ENCODE results near the gene PRPF19. TPM values are rescaled to one million over a fixed set of nuclear protein-coding genes. Genes with fewer than 3 reads are reported as not detected.

PRPF19 gene
- total and polyA plus RNA-seq, 3 donors from 2014 or later, result 71.6 to 109 (median 79.8) TPM

- no peaks in the 10 kb centered on the region for H3K27me3 ChIP-seq
- DNase-seq, result no peak
- no peaks in the 10 kb centered on the region for H3K4me1 ChIP-seq
- no peak overlapping the region for H3K27ac ChIP-seq
- intact Hi-C loops (cut with DNase I; ENCODE audit: low total_unique reads), result no loop called here
- no peaks in the 10 kb centered on the region for H3K36me3 ChIP-seq (ENCODE audit: low read depth, missing control alignments)
- H3K9me3 ChIP-seq, result no peaks in the 10 kb centered on the region
- peak overlapping the region in 1 of 2 donors; percentile 20 for H3K4me3 ChIP-seq
- 65 to 79% methylated on average over 59 to 68 of the region's 68 CpGs for WGBS, 2 donors
- no peak for TF ChIP-seq POLR2A (IDR thresholded peaks at IDR 0.05)
Observed at GRCh38 chr11:60852982-60853950, 53.1 kb downstream of the PRPF19 start.

GRCh38 chr11:60852117-60852981 is 54.0 kb downstream of the PRPF19 start:
- intact Hi-C loops (cut with DNase I; ENCODE audit: low total_unique reads), result no loop called here
- Histone ChIP-seq H3K36me3 (ENCODE audit: low read depth, missing control alignments) (no peaks in the 10 kb centered on the region), H3K4me3 (peak overlapping the region in 1 of 2 donors; percentile 20), H3K27me3 (no peaks in the 10 kb centered on the region), H3K27ac (no peak overlapping the region), H3K9me3 (no peaks in the 10 kb centered on the region), H3K4me1 (no peaks in the 10 kb centered on the region)
- no peak for DNase-seq
- TF ChIP-seq CTCF (IDR thresholded peaks at IDR 0.05) (no peak), POLR2A (IDR thresholded peaks at IDR 0.05) (no peak)
- WGBS, 2 donors, result 54 to 58% methylated on average over 20 to 69 of the region's 78 CpGs

- intact Hi-C loops (cut with DNase I; ENCODE audit: low total_unique reads), result no loop called here
- WGBS, 2 donors, result 74 to 87% methylated on average over 14 to 17 of the region's 17 CpGs
- DNase-seq, result no peak
- Histone ChIP-seq H3K4me3 (no peak overlapping the region), H3K9me3 (no peaks in the 10 kb centered on the region), H3K27ac (no peak overlapping the region), H3K4me1 (no peaks in the 10 kb centered on the region), H3K27me3 (no peaks in the 10 kb centered on the region), H3K36me3 (ENCODE audit: low read depth, missing control alignments) (no peaks in the 10 kb centered on the region)
- TF ChIP-seq CTCF (IDR thresholded peaks at IDR 0.05) (no peak), POLR2A (IDR thresholded peaks at IDR 0.05) (no peak)
Observed at GRCh38 chr11:60851327-60852104, 54.9 kb downstream of the PRPF19 start.

- Histone ChIP-seq H3K36me3 (ENCODE audit: low read depth, missing control alignments) (no peaks in the 10 kb centered on the region), H3K4me1 (peaks cover 3% of the 10 kb centered on the region), H3K27ac (no peak overlapping the region), H3K27me3 (no peaks in the 10 kb centered on the region), H3K4me3 (no peak overlapping the region), H3K9me3 (no peaks in the 10 kb centered on the region)
- intact Hi-C loops (cut with DNase I; ENCODE audit: low total_unique reads), result no loop called here
- DNase-seq, result no peak
- 86 to 87% methylated on average over 22 to 29 of the region's 29 CpGs for WGBS, 2 donors
- TF ChIP-seq CTCF (IDR thresholded peaks at IDR 0.05) (no peak), POLR2A (IDR thresholded peaks at IDR 0.05) (no peak)
Observed at GRCh38 chr11:60849641-60850520, 56.5 kb downstream of the PRPF19 start.
